AG09309 (cell line): ENCODE data around the gene SEC61A2.

Source experiments
- DNase-seq: peaks from one replicate; pipeline ENCODE4 v3.0.0-alpha.2; 2010; ENCODE audit warnings: low read depth
- H3K4me3 ChIP-seq: 2 replicates; pipeline ENCODE4 v1.5.1; 2011; ENCODE audit warnings: mild to moderate bottlenecking, low read depth, low read length, moderate library complexity; ENCODE audit not compliant: control insufficient read depth
- CTCF ChIP-seq: IDR thresholded peaks from 2 replicates; pipeline ENCODE4 v1.5.1; 2011; ENCODE audit warnings: mild to moderate bottlenecking, low read depth, low read length, inconsistent platforms; ENCODE audit not compliant: insufficient read depth, control insufficient read depth; ENCODE audit errors: missing control alignments

The SEC61A2 gene

GRCh38 chr10:12214093-12214492 lies 84.6 kb downstream of the SEC61A2 start:
- no peak overlapping the region for H3K4me3 ChIP-seq
- TF ChIP-seq CTCF: no peak

GRCh38 chr10:12214763-12215218 lies 85.3 kb downstream of the SEC61A2 start:
- TF ChIP-seq CTCF: peak; percentile 56
- DNase-seq: peak; percentile 35
- no peak overlapping the region for H3K4me3 ChIP-seq

More at GRCh38 chr10:12214093-12214492, 84.6 kb downstream of the SEC61A2 start:
- DNase-seq: no peak
